ENCODE data around the gene PCDH19.

GRCh38 chrX:100350704-100351489, 59.2 kb downstream of the PCDH19 start:
- TF ChIP-seq CTCF (optimal IDR thresholded peaks at IDR 0.05 in 1 of 3, IDR thresholded peaks at IDR 0.05 in 1 of 3, conservative IDR thresholded peaks at IDR 0.05 in 1 of 3; ENCODE audit: extremely low read depth in 1 of 3, insufficient read depth in 2 of 3, low read length in 3 of 3) (no peak), EZH2 (IDR thresholded peaks at IDR 0.05; ENCODE audit: low read length) (no peak)
